ENCODE results near the gene TENM3.

Gene TENM3

DNA sequence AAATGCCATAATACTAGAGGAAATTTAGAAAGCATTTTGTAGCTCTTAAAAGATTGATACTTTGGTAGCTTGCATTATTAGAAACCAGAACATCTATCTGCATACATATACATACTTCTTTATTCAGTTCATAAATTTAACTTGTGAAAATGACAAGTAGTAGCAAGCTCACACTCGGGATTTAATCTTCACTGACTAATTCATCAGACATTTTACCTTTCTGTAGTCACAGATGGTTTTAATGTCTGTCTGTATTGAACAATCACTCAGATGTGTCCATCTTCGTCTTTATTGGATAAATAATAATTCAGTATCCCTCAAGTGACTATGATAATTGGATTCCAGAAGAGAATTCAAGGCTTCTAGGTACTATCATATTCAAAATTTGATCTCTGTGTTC lies 232.3 kb downstream of the TENM3 start:
- no peak for DNase-seq

DNA sequence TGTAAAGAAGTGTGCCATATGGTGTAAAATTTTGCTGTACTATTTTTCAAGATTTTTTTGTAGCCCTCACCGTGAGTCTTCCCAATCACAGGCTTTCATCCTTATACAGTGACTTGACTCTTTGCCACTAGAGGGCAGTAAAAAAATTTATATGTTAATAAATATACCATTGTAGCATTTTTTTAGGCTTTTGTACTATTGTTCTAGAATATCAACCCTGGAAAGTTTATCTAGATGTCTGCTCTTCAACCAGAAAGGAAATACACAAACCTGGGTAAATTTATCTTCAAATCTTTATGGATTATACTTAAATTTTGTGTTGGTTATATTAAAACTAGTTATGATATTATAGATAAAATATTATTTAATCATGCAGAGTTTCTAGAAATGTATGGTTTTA lies 235.3 kb downstream of the TENM3 start:
- DNase-seq = peak in 1 of 2 donors; percentile 47

DNA sequence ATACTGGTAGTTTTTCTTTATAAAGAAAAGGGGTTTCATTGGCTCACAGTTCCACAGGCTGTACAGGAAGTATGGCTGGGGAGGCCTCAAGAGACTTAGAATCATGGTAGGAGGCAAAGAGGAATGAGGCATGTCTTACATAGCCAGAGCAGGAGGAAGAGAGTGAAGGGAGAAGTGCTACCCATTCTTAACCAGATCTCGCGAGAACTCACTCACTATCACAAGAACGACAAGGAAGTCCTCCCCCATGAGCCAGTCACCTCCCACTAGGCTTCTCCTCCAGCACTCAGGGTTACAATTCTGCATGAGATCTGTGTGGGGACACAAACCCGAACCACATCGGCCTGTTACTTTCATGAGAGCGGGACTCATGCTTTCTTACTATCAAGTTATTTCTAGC lies 240.5 kb downstream of the TENM3 start:
- DNase-seq = no peak

DNA sequence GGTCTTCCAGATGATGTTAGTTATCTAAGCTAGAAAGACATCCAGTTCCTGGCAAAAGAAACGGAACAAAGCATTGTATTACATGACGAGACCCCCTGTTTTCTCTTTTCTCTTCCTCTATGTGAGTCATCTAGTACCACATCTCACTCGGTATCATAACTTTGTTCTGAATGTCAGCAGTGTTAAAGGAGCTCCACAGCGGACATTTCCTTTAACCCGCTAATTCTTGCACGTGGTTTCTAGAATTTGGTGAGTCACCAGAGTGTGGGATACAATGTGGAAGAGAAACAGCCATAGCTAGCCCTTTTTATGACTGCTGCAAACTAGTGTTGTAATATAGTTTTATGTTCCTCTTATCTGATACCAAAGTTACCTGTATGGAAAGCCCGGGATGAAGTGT lies 243.7 kb downstream of the TENM3 start:
- DNase-seq = no peak

DNA sequence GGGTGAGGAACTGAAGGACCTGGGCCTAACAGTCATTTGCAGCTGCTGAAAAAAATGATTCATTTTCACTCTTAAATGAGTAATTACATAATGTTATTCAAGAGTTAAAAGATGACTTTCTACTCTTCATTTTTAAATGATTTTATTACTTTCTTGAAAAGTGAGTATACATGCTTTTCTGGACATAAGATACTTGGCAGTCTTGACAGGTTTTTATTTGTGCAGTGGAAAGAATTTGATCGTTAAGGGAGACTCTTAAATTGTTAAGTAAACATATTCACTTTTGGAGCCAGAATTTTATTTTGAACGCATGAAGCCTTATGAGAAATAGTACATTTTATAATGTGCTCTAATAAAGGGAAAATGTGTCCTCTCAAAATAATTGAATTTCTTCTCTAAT lies 245.7 kb downstream of the TENM3 start:
- DNase-seq = no peak

DNA sequence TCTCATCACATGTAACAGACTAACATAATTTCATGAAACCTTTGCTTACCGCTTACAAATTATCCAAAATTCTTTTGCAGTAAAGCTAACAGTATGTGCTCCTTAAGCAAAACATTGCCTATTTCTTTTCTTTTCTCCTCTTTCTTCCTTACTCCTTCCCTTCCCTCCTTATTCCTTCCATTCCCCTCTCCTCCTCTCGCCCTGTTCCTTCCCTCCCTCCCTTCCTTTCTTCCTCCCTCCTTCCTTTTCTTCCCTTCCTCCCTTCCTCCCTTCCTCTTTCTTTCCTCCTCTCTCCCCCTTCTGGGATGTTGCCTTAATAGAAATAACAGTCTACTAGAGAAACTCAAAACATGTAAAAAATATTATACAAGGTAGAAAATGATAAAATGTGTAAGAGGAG lies 246.4 kb downstream of the TENM3 start:
- no peak for DNase-seq

DNA sequence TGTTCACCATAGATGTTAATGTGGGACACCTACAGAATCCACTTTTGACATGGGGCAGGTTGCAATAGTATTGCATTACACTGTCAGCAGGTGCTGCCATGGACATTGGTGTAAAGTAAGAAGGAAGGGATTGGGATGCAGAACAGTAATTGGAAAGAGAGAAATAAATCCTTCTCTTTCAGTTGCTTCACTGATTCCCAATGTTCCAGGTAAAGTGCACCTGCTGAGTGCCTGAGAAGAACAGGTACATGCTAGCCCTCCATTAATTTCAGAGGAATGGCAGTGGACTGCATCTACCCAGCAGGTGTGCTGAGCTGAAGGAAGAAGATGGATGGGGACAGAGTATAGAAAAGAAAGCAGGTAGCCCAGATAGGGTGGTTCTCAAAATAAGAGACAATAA lies 248.5 kb downstream of the TENM3 start:
- DNase-seq = no peak

DNA sequence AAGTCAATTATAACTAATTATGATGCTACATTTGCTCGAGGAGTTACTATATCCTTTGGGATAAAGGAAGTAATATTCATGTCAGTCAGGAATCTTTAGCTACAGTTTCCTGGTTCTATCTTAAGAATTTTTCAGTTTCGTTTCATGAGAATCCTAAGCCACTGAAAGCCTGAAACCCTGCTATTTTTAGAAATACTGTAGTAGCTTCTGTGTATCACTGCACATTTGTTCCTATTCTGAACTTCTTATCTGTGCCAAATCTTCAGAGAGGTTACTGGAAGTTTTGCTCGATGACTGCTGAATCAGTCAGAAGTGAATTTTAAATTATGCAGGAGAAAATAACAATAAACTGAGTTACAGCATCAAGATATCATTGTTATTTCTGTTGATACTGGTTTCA lies 249.2 kb downstream of the TENM3 start:
- no peak for DNase-seq

DNA sequence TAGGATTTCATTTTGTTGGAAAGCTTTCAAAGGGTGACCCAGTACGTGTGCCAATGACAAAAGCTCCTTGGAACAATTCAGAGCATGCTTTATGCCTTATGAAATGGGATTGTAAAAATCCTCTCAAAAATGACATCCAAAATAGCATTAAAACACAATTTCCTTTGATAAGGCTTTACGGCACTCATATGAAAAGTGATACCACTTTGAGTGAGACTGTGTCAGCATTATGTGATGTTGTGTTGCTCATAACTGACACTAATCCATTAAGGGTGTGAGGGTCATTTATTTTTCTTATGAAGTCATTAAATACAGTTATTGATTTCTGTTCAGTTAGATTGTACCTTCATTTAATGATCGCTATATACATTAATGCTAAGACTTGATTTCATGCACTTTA lies 250.2 kb downstream of the TENM3 start:
- DNase-seq = no peak

DNA sequence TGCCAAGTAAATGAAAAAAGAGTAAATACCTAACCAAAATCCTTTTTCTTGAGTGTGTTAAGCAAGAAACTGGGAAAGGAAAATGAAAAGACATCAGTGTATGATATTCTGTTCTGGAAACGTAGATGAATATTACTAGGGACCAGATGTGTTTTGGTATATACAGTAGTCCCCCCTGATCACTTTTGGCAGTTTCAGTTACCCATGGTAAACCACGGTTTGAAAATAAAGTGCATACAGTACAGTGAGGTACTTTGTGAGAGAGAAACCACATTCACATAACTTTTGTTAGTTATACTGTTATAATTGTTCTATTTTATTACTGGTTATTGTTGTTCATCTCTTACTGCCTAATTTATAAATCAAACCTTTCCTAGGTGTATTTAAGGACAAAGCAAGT lies 250.9 kb downstream of the TENM3 start:
- no peak for DNase-seq

DNA sequence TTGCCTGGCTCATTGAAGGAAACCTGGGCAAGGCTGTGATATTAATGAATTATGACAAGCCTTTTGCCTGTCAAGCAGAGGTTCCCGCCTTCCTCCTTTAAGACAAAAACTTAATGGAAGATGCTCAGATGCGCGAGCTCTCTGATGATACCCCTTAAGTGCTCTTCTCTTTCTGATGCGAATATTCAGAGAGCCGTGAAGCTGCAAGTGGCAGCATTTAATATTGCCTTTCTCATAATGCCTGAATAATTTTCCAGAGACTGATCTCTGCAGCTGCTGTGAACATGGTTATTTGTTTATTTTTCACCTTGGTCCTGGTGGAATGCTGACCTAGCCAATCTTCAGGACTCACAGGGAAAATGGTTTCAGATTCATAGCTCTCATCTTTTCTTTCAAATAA lies 251.8 kb downstream of the TENM3 start:
- DNase-seq = no peak

DNA sequence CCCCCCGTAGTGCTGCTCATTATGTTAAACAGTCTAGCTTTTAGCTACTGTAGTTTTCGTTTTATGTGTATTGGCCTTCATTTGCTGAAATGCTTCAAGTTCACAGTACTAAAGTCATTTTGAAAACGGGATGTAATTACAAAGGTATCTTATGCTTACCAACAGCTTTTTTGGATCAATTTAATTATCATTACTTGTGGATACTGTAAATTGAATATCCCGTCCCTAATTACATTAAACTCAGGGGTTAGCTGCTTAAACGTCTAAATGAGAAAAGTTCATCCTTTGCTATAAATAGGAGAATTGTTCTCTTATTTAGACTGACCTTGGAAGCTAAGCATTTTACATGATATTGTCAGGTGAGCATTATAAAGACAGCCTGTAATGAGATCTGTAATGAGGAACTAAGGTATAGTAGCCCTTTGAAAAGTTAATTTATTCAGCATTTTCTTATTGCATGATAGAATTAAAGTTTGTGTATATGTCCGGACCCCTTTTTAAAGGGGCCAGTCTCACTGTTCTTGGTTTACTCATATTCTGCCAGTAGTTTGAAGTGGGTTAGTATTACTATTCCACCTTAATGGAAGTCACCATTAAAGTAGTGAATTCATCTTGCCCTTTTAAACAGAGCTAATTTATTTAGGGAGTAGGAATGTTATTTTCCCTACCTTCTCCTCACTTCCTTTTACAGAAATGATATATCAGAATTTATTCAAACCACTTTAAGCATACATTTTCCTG lies 252.6 kb downstream of the TENM3 start:
- no peak for DNase-seq

DNA sequence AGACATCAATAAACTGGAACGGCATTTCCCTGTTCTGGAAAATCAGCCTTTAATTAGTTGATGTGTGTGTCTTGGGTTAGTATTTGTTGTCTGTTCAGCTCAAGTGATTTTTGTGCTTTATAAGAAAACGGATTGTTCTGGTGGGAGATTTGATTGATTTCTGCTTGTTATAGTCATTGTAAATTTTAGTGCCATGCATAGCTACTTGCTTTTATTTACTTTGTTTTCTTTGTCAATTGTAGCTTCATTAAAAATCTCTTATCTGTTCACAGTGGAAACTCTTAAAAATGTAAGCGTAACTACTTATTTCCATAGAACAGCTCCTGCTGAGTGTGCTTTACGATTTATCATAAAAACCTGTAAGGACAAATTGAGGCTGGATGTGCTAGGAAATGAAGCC lies 253.2 kb downstream of the TENM3 start:
- DNase-seq = no peak

DNA sequence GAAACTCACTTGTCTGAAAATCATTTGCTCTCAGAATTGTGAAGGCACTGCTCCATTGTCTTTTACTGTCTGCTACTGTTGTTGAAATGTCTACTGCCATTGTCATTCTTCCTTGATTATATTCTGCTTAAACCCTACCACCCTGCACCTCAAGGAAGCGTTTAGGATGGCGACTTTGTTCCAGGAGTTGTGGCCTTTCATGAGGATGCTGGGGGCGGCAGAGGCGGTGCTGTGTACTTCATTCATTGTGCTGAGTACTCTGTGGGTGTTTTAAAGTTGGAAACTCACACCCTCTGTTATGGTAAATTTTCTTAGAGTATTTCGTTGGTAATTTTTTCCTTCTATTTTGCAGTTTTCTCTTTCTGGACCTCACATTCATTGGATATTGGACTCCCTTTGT lies 258.9 kb downstream of the TENM3 start:
- no peak for DNase-seq

DNA sequence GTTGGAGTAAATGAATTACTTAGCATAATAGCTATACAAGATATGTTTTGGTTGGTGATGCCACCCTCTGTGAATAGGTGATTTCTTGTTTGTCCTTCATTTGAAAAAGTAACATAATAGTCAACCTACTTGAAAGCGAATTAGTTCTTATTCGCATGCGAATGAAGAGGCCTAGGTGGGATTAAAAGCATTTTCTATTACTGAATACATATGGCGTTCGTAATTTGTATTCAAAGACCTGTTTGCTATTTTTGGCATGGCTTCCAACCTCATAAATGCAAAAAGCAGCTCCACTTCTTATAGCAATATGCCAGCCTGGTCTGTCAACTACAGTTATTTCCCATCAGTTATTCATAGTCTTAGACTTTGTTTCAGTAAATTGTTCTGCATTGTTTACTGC lies 261.3 kb downstream of the TENM3 start:
- DNase-seq = no peak

DNA sequence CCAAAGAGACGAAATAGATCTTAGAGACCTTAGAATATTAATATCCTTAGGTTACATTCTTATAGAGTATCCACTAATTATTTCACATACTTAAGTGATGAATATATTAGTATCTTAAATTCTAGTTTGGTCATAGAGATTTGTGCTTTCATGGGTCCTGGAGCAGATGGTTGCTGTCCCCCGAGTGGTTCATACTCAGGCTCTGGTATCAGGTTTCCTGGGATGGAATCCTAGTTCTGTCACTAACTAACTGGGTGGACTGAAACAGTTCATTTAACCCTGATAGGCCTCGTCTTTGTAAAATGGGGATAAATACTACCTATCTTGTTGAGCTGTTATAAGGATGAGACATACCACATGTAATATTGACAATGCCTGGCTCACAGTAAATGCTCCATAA lies 264.6 kb downstream of the TENM3 start:
- no peak for DNase-seq

DNA sequence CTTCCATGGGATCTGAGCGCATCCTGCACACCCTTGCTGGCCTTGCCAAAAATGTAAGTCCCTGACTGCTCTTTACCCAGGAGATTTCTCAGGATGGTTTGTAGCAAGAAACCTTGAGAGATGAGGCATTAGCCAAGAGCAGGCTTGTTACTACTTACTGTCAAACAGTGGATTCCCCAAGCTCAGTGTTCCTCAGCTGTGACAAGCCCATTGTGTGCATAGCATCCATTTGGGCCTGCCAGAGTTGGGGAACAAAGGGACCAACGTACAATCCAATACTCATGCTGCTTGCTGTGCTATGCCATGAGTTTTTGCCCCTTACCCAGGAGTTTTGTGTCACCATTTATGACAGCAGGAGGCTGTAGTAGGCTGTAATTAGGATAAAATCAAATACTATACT lies 267.6 kb downstream of the TENM3 start:
- no peak for DNase-seq

DNA sequence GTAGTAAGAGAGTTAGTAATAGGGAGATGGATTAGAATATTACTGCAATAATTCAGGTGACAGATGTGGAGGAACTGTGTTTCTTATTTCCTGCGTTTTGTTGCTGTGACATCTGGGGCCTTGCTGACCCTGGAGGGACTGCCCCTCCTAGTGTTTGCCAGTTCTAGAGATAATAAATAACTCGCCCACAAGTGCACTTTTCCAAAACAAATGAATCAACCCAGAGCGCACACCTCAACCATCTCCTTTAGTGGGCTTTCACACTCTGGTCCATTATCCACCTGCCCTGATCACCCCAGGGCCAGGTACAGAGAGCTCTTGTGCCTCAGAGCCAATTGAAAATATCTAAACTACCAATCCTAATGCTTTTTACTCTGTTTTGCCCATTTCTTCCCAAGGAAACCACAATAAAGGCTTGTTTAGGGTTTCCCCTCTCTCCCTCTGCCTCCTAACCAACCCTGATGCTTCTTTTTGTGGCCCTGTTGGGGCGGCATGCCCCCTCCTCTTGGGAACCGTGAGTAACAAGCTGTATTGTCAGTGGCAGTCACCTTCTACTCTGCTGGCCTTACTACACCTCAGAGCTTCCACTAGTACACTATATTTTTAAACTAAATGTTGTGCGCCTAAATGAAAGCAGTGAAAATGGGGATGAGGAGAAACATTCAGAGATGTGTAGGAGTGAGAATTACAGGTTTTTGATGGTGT lies 270.5 kb downstream of the TENM3 start:
- DNase-seq = no peak

DNA sequence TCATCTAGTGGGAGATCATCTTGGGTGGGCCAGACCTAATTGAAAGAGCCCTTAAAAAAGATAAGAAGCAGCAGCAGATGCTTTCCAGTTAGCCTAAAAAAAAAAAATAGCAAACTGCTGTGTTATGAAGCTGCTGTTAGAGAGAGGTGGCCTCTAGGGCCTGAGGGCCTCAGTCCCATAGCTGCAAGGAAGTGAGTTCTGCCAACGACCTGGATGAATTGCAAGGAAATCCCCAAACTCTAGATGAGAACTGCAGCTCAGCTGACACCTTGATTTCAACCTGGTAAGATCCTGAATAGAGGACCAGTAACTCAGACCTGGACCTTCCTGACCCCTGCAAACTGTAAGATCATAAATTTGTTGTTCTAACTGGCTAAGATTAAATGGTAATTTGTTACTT lies 275.2 kb downstream of the TENM3 start:
- DNase-seq = no peak

DNA sequence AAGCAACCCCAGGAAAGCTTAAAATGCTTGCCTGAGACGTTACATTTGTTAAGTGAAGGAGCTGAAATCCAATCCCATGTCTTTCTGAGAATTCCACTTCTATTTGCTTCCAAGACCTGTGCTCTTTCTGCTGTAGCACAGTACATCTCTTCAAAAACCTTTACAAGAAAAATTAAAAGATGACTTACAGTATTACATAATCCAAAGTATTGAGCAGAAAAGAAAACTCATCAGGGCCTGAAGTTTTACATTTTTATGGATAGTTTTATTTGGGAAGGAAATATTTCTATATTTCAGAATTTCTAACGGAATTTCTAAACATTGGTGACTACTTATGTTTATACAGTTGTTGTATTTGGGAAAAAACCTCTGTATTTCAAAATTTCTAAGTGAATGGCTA lies 276.3 kb downstream of the TENM3 start:
- no peak for DNase-seq

DNA sequence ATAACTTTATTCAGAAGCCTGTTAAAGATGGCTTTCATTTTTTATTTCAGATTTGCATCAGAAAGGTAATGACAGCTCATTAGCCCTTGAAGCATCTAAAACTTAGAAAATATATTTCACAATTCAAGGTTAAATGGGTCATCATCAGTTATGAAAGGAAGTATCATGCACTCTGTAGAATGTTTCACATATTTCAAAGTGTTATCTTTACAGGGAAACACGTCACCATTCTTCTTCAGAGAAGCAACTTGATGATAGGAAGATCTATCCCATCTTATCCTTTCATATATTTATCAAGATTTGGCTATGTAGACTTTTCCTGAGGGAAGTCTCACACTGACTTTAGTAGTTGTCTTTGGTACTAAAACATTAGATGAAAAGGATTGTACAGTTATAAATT lies 277.8 kb downstream of the TENM3 start:
- no peak for DNase-seq

DNA sequence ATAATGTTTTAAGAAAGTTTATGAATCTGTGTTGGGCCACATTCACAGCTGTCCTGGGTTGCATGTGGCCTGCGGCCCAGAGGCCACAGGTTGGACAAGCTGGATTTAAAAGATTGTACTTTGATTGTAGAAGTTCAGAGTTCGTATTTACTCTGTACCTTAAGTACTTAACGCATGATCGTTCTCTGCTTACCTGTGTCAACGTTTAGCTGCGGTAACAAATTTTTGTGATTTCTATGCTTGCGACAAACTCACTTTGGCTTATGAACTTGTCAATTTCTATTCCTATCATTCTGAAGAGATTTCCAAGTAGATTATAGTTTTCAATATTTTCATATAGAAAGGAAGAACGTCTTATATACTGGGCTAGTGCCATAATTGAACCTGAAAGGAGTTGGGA lies 285.6 kb downstream of the TENM3 start:
- no peak for DNase-seq

DNA sequence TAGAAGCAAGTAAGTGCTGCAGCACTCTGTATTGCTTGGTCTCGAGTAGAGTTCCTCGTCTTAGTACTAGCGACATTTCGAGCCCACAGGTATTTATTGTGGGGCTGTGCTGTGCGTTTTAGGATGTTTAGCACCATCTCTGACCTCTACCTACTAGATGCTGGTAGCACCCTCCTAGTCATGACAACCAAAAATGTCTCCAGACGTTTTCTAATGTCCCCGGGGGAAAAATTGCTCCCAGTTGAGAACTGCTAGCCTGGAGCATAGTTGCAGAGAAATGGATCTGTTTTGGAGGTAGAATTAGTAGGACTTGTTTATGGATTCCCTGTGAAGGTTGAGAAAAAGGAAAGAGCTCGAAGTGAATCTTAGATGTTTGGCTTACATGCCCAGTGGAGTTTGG lies 287.2 kb downstream of the TENM3 start:
- DNase-seq = no peak

DNA sequence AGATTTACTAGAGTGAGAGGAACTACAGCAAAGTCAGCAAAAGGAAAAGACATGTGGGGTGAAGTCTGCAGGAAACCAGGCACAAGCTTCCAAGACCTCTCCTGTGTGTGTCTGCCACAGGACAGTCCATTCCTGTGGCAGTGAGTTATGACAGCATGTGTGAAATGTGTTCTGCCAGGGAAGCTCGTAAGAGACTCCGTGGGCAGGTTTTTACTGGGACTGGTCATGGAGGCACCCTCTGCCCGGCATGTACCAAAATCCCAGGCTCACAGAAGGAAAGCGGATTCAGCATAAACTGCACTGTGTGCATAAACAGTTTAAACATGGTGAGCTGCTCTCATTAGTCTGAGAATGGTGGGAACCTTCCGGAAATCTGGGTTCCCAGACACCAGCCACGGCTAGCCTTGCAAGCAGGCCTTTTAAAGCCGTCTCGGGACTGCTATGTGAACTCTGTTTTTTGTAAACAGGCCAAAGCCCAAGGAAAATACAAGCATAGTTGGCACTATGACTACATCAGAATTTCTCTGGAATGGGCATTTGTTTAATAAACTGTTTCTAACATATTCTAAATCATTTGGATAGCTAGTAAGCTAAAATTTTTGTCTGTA lies 288.5 kb downstream of the TENM3 start:
- DNase-seq = no peak

DNA sequence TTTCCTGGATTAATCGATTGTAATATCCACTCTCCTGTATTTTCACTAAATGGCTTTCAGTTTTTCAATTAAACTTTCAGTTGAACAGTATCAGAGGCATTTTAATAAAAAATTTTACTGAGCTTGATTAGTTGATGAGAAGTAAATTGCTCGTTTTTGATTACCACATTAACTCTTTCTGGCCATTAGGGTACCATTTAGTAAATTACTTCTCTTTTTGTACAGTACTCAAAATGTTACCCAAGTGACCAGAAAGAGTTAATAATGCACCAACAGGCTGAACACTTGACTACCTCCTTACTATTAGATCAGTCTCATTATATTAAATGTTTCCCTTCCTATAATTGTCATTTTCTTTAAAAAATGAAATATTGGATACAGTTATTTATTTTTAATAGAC lies 289.2 kb downstream of the TENM3 start:
- DNase-seq = no peak

All from CD4-positive, alpha-beta T cell treated with Interleukin-4 for 1 hour (primary cell).